ENCODE results near the gene LRRC46. TPM values are rescaled to one million over a fixed set of nuclear protein-coding genes. Genes with fewer than 3 reads are reported as not detected.

The LRRC46 gene
- total RNA-seq, 1 experiment from 2014 or later = 0.31 TPM

DNA sequence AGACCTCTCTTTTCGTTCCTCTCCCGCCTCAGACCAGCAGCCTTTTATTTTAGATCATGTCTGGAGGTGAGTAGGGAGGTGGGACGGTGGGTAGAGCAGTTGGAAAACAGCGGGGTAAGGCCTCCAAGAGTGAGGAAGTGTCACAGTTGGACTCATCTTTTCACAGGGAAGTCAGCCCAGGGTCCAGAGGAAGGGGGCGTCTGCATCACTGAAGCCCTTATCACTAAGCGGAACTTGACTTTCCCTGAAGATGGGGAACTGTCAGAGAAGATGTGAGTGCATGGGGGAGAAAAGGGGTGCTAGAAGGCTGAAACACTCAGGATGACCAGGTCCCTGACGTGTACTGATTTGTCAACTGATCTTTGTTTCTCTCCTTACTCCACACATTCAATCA lies 461 bp downstream of the LRRC46 start:
- Histone ChIP-seq H3K27me3 (ENCODE audit: insufficient read depth, low read length) (no peaks in the 10 kb centered on the region), H3K4ac (ENCODE audit: low read depth, low read length) (no peak overlapping the region), H2BK15ac (ENCODE audit: low read depth, low read length) (no peak overlapping the region), H2BK5ac (ENCODE audit: insufficient read length, low read length) (no peak overlapping the region), H2AK5ac (ENCODE audit: insufficient read length, low read length) (no peak overlapping the region), H3K4me1 (ENCODE audit: insufficient read depth, low read length) (no peaks in the 10 kb centered on the region), H2BK20ac (ENCODE audit: low read depth, low read length, poor library complexity, severe bottlenecking) (no peak overlapping the region), H4K20me1 (ENCODE audit: control insufficient read depth, insufficient read depth, insufficient read length) (no peaks in the 10 kb centered on the region), H4K8ac (replicated peaks; ENCODE audit: insufficient read length, low read depth, low read length) (no peak overlapping the region), H2BK120ac (ENCODE audit: low read depth, low read length, poor library complexity, severe bottlenecking) (no peak overlapping the region), H3T11ph (ENCODE audit: low read length) (no peak overlapping the region), H3K14ac (ENCODE audit: insufficient read depth, low read length) (no peak overlapping the region), H3K79me1 (ENCODE audit: insufficient read depth, low read depth, low read length, poor library complexity, severe bottlenecking) (peaks cover 3% of the 10 kb centered on the region), H3K79me2 (ENCODE audit: insufficient read depth, low read length) (no peaks in the 10 kb centered on the region), H3K27ac (ENCODE audit: insufficient read length, low read depth, low read length) (no peak overlapping the region), H4K91ac (ENCODE audit: insufficient read length, low read depth, low read length) (no peak overlapping the region), H3K9me3 (ENCODE audit: control insufficient read depth, low read depth, low read length) (no peaks in the 10 kb centered on the region), H4K5ac (ENCODE audit: insufficient read length, low read depth, low read length) (no peak overlapping the region), H2AFZ (ENCODE audit: low read length) (no peak overlapping the region), H3K4me2 (ENCODE audit: insufficient read depth, insufficient read length, low read length) (peak overlapping the region; percentile 81), H3K23me2 (ENCODE audit: insufficient read length, low read depth, low read length, poor library complexity, severe bottlenecking) (peaks cover 10% of the 10 kb centered on the region), H3K9ac (ENCODE audit: extremely low read depth, insufficient read length, low read length) (no peak overlapping the region), H3K18ac (ENCODE audit: insufficient read length, low read depth, low read length) (no peak overlapping the region), H2BK12ac (ENCODE audit: insufficient read length, low read depth, low read length) (no peak overlapping the region), H3K56ac (ENCODE audit: insufficient read length, low read depth, low read length) (no peak overlapping the region), H3K23ac (ENCODE audit: insufficient read length, low read depth, low read length) (no peak overlapping the region)
- Mint-ChIP-seq H3K27ac (peak overlapping the region in 1 of 3 experiments; percentile 55; a peak in 1 of 7 replicates), H3K27me3 (ENCODE audit: low read depth) (peaks cover 2% of the 10 kb centered on the region; the same call in 1 of the 2 replicates), H3K4me3 (peak overlapping the region; percentile 86 to 95), H3K4me1 (peaks cover 8 to 14% of the 10 kb centered on the region in 2 experiments), H3K9me3 (no peaks in the 10 kb centered on the region; a peak in 1 of 5 replicates), H3K36me3 (ENCODE audit: insufficient read depth in 1 of 3, low read depth in 3 of 3) (peaks cover 8 to 26% (median 23%) of the 10 kb centered on the region in 3 experiments; a peak in 6 of 7 replicates)
- no CpG with 5 or more reads among the region's 7 CpGs for WGBS (ENCODE audit: extremely low coverage, insufficient read length, low lambda C conversion rate)
- TF ChIP-seq, protein P1, sequence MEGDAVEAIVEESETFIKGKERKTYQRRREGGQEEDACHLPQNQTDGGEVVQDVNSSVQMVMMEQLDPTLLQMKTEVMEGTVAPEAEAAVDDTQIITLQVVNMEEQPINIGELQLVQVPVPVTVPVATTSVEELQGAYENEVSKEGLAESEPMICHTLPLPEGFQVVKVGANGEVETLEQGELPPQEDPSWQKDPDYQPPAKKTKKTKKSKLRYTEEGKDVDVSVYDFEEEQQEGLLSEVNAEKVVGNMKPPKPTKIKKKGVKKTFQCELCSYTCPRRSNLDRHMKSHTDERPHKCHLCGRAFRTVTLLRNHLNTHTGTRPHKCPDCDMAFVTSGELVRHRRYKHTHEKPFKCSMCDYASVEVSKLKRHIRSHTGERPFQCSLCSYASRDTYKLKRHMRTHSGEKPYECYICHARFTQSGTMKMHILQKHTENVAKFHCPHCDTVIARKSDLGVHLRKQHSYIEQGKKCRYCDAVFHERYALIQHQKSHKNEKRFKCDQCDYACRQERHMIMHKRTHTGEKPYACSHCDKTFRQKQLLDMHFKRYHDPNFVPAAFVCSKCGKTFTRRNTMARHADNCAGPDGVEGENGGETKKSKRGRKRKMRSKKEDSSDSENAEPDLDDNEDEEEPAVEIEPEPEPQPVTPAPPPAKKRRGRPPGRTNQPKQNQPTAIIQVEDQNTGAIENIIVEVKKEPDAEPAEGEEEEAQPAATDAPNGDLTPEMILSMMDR (conservative IDR thresholded peaks at IDR 0.05) = no peak
- no peak for DNase-seq

Data from H9 (cell line).